ENCODE measurements around the gene FBXO38.

- TF ChIP-seq NONO (IDR thresholded peaks at IDR 0.05) (no peak), NONO (CRISPR knock-in tag; conservative IDR thresholded peaks at IDR 0.05) (no peak), HHEX (CRISPR knock-in tag; IDR thresholded peaks at IDR 0.05) (no peak), MAZ (IDR thresholded peaks at IDR 0.05; ENCODE audit: borderline replicate concordance, low read depth, low read length) (no peak), MAZ (CRISPR knock-in tag; IDR thresholded peaks at IDR 0.05; ENCODE audit: low read depth) (no peak)
These were observed 15.5 kb upstream of the FBXO38 start for GRCh38 chr5:148368299-148368698.

Data from HepG2 (cell line).